ENCODE data around the gene ZSCAN25.
"Not testable (repeated sequence)": the region's sequence is repeated elsewhere in the genome, so short reads cannot be mapped to it uniquely, and the experiment has no call there.

ZSCAN25 gene

DNA sequence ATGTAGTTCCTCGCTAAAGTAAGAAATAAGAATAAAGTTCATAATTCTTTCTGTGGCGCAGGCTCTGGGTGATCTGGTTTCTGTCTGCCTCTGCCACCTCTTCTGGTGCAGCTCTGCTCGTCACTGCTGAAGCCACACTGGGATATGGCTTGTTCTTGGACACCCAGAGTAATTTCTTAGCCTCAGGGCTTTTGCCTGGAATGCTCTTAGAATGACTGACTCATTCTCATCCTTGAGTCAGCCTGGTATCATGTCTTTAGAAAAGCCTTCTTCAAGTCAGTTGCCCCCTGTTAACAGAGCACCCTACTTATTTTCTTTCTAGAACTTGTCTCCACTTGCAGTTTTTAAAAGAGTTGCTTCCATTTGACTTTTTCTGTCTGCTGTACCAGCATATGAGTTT lies 2.0 kb downstream of the ZSCAN25 start:
- no peak for DNase-seq

DNA sequence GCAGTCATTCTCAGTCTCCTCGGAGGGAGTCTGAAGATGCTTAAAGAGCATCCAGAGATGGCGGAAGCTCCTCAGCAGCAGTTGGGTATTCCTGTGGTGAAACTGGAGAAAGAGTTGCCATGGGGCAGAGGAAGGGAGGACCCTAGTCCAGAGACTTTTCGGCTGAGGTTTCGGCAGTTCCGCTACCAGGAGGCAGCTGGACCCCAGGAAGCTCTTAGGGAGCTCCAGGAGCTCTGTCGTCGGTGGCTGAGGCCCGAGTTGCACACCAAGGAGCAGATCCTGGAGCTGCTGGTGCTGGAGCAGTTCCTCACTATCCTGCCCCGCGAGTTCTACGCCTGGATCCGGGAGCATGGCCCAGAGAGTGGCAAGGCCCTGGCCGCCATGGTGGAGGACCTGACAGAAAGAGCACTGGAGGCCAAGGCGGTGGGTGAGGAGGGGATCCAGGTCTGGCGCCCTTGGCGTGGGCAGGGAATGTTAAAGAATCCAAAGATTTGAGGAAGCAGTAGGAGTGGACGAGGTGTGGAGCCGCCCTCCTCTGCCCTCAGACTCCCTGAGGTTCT lies 2.9 kb downstream of the ZSCAN25 start:
- DNase-seq, result no peak

DNA sequence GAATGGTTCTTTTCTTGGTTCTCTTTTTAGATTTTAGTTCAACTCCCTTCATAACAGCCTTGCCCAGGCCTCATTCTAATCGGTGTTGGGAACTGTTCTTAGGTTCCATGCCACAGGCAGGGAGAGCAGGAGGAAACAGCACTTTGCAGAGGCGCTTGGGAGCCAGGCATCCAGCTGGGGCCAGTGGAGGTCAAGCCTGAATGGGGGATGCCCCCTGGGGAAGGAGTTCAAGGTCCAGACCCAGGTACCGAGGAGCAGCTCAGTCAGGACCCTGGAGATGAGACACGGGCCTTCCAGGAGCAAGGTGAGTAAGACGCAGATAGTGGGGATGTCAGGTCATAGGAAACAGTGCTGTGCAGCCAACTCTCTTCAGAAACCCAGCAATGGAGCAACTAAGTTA lies 4.5 kb downstream of the ZSCAN25 start:
- DNase-seq, result no peak

DNA sequence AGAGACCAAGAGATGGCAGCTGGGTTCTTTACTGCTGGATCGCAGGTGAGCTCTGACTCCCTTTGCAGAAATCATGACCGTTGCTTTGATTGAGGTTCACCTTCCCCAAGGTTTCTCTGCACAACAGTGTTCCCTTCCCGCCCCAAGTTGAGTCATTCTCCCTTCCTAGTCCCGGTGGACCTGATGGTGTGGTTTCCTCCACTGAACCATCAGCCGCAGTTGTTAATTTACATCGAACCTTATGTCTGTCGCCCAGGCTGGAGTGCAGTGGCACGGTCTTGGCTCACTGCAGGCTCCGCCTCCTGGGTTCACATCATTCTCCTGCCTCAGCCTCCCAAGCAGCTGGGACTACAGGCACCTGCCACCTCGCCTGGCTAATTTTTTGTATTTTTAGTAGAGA lies 5.8 kb downstream of the ZSCAN25 start:
- DNase-seq, result no peak

DNA sequence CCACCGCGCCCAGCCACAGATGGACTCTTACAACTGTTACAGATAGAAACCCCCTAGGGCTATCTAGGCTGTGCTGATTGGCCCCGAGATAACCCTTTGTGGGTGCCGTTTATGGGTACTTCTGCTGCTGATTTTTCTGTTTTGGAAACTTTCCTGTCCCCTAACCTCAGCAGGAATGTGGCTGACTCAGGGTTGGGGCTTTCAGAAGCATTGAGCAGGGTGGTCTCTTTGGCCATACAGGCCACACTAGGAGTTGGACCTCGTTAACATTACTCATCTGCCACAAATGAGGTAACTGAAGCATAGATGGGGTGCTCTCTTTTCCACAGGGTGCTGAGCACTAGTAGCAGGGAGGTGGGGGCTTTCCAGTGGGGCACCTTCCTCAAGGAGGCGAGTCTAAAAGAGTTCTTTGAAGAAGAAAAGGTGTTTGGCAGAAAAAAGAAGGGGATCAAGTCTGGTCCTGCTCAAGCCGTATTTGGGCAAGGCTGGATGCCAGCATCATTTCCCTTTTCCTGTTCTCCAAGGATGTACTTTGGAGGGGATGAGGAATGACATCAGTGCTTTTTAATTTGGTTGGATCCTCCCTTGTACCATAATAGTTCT lies 6.4 kb downstream of the ZSCAN25 start:
- no peak for DNase-seq

DNA sequence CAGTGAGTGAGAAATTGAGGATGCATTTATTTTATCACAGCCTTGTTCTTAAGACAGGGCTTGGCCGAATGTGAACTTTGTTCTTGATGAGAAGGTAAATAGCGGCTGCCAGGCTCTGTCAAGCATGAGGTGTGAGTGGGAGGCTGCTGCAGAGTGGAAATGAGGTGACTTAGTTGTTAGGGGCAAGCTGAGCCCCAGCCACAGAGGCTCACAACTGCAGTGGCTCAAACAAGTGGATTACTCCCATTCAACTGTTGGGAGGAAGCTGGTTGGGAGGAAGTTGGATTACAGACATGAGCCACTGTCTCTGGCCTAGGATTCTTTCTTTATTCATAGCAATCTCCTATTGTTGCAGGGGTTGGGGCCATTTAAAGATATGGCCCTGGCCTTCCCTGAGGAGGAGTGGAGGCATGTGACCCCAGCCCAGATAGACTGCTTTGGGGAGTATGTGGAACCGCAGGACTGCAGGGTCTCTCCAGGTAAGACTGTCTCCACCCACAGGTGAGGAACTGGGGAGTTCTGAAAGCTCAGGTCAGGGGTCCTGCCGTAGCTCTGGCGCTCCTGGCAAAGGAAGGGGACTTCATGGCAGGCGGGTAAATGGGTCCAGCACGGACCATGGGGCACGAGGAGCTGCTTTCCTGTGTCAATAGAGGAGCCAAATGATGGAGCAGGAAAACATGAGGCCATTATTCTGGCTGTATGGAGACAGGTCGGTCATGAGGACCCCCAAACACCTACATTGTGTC lies 7.1 kb downstream of the ZSCAN25 start:
- DNase-seq, result no peak

DNA sequence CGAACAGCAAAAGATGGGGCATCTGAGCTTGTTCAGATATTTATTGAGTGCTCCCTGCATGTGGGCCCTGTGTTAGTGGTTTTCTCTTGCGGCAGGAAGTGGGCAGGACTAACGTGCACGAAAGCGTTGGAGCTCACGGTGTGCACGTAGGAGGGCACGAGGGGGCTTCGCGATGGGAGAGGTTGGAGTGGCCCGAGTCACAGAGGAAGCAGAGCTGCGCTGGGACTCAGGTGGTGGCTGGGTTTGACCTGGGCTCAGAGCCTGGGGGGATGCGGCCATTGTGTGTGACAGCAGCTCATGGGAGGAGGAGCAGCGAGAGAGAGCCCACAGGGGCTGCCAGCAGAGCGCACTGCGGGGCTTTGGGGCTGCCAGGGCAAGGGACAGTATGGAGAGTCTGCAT lies 7.7 kb downstream of the ZSCAN25 start:
- DNase-seq, result no peak

DNA sequence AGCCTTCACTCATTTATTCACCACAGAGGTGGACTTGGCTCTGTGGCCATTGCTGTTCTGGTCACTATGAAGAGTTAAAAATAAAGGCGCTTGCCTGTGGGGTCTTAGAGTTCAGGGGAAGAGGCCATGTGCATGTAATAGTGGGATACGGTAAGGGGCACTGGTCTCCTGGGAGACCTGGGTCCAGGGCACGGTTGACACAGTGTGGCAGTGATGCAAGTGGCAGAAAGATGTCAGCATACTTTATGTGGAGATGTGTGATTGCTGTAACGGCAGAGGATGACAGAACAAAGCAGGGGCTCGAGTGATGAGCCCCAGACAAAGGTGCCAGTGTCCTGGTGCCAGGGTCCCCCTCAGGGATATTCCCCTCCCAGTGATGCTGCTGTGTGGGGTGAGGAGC lies 8.6 kb downstream of the ZSCAN25 start:
- no peak for DNase-seq

DNA sequence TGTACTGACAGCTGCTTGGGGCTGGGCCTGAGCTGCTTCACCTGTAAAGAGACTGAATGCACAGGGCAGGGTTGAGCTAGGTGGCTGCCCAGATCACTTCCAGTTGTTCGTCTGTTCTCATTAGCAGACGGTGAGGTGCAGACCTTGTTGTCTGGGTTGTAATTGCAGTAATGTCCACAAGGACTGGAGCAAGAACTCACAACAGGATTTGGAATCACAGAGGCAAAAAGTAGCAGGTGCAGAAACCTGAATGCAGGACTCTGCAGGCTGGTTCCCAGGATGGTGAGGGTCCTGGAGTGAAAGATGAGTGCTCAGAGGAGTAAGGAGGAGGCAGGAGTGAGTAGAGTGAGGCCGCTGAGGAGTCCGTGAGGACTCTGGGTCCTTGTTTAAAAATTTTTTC lies 9.2 kb downstream of the ZSCAN25 start:
- no peak for DNase-seq

DNA sequence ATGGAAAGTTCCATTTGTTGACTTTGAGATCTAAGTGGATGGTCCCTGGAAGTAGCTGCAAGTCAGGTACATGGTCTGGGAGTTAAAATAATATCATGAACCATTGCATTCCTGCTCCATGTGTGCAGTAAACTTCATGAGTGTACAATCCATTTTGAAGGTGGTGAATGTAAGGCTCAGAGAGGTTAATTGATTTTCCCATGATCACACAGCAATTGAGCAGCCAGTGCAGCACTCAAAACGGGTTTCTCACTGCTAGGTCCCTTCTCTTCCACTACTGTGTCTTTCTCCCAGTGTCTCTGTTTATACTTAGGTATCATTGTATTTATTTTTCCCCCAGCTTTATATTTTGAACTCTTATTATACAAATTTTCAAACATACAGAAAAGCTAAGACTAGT lies 9.9 kb downstream of the ZSCAN25 start:
- DNase-seq, result no peak

DNA sequence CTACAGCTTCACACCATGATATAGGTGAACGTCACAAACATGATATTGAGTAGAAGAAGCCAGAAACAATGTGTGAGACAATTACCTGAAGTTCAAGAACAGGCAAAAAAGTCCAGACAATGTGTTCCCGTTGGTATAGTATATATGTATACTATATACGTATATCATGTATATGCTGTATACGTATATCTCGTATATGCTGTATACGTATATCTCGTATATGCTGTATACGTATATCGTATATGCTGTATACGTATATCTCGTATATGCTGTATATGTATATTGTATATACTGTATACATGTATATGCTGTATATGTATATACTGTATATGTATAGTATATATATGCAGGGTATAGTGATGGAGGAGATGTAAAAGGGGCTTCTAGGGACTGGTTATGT lies 10.8 kb downstream of the ZSCAN25 start:
- no peak for DNase-seq

DNA sequence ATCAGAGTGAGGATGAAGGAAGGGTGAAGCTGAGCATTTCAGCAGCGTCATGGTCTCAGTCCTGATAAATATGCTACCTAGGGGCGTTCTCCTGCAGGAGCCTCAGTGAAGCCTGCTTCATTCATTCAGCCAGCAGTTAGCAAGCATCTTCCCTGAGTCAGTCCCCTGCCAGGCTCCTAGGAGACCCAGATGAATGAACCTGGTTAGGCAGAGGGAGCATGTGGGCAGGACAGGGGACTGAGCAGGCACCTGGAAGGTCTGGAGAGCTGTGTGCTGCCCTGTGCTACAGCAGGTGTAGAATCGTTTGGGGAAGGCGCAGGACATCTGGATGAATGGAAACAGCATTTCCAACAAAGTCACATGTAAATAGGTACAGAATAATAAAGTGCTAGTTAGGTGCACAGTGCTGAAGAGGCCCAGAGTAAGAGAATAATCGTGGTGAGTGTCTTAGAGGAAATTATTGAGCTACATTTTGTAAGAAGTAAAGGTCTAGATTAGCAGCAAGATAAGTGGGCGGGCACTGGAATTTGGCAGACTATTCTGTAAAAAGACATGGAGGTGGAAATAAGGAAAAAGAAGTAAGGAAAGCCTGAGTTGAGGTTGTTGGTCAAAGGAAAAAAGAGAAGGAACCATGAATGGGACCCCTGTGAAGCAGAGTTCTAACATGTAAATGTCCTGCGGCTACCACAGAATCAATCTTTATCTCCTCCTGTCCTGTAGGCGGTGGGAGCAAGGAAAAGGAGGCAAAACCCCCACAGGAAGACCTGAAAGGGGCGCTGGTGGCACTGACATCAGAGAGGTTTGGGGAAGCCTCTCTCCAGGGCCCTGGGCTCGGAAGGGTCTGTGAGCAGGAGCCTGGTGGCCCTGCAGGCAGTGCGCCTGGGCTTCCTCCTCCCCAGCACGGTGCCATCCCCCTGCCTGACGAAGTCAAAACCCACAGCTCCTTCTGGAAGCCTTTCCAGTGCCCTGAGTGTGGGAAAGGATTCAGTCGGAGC lies 12.0 kb downstream of the ZSCAN25 start:
- DNase-seq, result no peak

DNA sequence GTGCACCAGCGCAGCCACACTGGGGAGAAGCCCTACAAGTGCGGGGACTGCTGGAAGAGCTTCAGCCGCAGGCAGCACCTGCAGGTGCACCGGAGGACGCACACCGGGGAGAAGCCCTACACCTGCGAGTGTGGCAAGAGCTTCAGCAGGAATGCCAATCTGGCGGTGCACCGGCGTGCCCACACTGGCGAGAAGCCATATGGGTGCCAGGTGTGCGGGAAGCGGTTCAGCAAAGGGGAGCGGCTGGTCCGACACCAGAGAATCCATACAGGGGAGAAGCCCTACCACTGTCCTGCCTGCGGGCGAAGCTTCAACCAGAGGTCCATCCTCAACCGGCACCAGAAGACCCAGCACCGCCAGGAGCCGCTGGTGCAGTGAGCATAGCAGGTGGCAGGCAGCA lies 12.9 kb downstream of the ZSCAN25 start:
- DNase-seq, result no peak

DNA sequence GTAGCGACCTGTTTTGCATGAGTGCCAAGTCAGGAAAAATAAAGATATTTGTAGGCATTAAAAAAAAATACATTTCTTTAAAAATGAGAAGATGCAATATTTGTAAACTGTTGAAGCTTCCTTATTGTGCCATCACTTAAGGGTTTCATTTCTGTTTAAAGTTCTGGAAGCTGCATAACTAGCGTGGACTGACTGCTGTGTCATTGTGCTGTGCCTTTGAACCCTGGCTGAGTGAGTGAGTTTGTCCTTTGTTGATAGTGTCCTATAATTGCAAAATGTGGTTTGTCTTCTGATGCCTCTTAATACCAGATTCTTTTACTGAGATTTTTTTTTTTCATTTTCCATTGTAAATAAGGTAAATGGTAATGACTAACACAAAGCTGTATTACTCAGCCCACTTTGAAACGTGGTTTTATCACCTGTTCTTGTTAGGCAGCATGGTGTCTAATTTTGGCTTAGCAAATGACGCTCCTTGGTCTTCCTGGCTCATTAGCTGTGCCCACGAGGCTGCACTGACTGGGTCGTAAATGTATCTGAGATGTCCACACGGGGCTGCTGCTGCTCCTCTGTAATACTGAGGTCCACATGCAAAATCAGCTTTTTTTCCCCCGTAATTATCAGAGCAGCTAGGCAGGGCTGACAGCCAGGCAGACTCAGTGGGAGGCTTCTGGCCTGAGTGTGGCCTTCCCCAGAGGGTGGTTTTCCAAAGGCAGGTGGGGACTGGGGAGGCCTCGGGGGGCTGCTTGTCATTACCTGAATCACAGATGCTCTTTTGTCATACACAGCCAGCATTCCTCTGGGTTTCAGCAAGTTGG lies 14.8 kb downstream of the ZSCAN25 start:
- no peak for DNase-seq

DNA sequence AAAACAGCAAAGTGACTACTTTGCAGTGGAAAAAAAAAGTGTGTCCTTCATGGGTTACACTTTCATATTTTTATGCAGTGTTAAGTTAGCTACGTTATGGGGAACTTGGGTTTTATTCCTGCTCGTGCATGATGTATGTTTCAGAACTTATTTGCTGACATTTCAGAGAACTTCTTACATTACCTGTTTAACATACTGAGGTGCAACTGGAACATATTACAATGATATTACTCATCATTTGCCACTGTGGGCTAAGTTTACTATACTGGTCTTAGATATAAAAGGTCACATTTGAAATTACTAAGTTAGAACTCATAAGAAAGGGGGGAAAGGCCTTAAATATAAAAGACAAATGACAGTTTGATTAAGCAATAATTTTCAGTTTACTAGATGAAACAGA lies 20.7 kb downstream of the ZSCAN25 start:
- not testable (repeated sequence) for DNase-seq

DNA sequence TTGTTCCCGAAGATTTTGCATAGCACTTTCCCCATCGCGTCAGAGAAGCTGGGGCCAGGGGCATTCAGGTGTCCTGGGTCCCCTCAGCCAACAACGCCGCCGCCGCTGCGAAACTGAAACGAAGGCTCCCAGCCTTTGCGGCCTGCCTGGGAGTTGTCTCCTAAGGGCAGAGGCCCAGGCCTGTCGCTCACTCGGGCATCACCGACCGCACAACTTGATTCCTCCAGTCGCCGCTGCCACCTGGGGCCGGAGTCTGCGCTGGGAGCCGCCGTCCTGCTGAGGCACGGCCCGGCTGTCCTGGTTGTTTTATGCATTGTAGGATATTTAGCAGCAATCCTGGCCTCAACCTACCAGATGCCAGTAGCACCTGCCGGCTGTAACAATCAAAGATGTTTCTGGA lies 22.0 kb downstream of the ZSCAN25 start:
- no peak for DNase-seq

DNA sequence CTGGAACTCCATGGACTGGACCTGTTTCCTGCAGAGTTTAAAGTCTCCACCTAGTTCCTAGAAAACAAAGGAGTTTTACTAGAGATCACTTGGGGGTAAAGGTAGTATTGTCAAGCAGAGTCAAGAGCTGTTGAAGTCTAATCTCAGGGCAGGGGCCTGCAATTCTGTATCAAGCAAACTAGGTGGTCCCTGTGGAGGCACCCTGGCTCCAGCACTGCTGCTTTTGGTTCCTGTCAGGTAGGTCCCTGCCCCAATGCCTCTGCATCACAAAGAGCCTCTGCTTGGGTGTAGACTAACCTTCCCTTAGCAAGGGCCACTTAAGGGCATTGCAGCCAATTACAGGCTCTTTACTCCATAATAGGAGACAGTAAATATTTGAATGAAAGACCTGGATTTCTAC lies 22.5 kb downstream of the ZSCAN25 start:
- DNase-seq, result no peak

DNA sequence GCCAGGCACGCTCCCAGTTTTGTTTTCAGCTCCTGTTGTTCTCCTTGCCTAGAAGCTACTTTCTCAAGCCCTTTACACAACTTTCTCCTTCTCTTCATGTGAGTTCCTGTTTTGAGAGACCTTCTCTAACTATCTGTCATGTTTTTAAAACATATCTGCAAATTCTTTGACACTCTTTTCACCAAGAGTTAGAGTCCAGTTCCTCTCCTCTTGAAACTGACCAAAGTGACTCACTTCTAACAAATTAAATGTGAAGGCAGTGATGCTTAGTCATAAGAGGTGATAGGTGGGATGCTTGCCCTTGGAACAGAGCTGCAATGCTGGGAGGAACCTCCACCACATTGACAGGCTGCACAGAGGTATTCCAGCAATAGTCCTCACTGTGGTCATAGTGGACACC lies 25.3 kb downstream of the ZSCAN25 start:
- no peak for DNase-seq

DNA sequence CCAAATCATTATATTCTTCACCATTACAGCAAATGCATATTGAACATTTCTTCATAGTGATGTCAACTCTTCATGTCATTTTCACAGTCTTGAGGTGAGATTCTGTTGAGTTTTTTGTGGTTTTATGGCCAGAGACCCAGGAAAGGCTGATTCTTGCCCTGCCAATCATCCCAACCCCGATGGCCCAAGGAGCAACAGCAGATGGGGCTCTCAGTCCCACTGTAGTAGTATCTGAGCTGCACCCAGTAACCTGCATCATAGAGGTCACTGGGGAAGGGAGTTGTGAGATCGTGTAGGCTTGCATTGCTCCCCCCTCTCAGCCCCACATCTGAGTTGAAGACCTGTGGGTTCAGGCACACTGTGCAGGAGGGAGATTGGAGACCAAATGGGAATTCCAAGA lies 26.7 kb downstream of the ZSCAN25 start:
- no peak for DNase-seq

DNA sequence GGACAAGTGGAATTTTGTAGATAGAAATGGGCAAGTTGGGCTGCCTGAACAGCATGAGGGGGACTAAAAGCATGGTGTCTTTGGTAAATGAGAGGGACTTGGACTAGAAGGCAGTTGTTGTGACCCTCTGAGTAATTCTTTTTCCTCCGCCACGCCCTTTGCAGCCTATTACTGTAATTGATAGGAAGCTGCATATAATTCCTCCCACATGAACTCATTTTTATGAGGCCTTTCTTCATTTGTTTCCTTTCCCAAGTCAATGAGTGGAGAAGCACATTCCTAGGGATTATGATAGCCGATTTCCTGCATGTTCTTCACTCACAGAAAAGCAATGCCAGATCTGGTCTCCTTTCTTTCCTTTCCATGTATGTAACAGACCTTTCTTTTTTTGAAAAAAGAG lies 27.7 kb downstream of the ZSCAN25 start:
- no peak for DNase-seq

DNA sequence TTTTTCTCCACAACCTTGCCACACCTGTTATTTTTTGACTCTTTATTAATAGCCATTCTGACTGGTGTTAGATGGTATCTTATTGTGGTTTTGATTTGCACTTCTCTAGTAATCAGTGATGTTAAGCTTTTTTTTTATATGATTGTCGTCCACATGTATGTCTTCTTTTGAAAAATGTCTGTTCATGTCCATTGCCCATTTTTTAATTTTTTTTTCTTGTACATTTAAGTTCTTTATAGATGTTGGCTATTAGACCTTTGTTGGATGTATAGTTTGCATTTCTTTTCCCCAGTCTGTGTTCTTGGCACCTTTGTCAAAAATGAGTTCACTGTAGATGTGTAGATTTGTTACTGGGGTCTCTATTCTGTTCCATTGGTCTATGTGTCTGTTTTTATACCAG lies 28.8 kb downstream of the ZSCAN25 start:
- no peak for DNase-seq

DNA sequence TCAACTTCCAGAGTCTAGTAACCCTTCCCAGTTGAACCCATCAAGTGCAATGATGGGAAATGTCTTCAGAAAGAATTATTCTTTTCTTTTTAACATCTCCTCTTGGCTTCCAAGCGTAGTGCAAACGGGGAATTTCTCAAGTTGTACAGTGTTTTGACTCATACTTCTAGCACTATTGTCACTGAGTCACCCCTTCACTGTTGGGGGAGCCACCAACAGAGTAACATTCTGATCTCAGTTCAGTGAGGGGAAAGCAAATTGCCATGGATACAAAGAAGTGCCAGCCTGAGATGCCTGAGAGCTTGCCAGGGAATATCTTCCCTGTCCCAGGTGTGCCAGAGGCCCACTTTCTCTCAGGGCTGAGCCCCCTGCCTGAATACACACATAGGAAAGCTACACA lies 32.1 kb downstream of the ZSCAN25 start:
- DNase-seq, result no peak

DNA sequence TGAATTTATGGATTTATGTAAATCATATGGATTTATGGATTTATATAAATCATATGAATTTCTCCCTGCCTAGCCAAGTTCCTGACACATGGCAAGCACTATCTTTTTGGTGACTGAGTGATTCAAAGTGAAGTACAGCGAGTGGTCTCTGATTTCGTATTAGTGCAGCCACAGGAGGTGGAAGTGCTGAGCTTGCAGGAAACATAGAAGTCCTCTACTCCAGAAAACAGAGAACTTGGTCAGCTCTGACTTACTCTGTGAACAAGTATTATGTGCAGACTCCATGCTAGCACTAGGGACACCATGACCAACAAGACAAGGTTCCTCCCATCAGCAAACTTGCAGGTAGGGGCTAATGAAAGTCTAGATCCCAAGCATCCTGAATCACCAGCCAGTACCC lies 34.5 kb downstream of the ZSCAN25 start:
- DNase-seq, result no peak
